ENCODE data around the gene TMEFF1.

TMEFF1 gene

DNA sequence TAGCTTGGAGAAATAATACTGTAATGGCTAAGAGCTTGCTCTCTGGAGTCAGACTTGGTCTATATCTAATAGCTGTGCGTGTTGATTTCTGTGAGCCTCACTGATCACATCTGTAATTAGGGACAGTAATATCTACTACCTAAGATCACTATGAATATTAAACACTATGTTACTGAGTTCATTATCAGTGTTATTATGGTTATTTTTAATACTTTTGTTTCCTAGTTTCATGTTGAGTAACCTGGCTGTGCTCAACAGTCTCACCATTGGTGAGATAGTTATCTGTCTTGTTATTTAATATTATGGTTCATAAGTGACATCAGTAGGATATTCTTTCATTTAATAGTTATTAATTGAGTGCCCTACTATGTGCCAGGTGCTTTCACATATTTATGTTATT, 82.5 kb downstream of the TMEFF1 start:
- no peak overlapping the region for H3K4me3 Mint-ChIP-seq
- H3K27me3 Mint-ChIP-seq, result no peaks in the 10 kb centered on the region
- no peaks in the 10 kb centered on the region for H3K36me3 Mint-ChIP-seq
- no peak overlapping the region for H3K27ac Mint-ChIP-seq
- H3K4me1 Mint-ChIP-seq (ENCODE audit: low read depth), result no peaks in the 10 kb centered on the region
- H3K9me3 Mint-ChIP-seq (ENCODE audit: low read depth), result no peaks in the 10 kb centered on the region

GRCh38 chr9:100557053-100557452, 84.1 kb downstream of the TMEFF1 start:
- H3K4me3 Mint-ChIP-seq, result no peak overlapping the region
- H3K36me3 Mint-ChIP-seq, result no peaks in the 10 kb centered on the region
- no peaks in the 10 kb centered on the region for H3K9me3 Mint-ChIP-seq (ENCODE audit: low read depth)
- H3K27ac Mint-ChIP-seq, result no peak overlapping the region
- H3K4me1 Mint-ChIP-seq (ENCODE audit: low read depth), result no peaks in the 10 kb centered on the region
- H3K27me3 Mint-ChIP-seq, result no peaks in the 10 kb centered on the region

DNA sequence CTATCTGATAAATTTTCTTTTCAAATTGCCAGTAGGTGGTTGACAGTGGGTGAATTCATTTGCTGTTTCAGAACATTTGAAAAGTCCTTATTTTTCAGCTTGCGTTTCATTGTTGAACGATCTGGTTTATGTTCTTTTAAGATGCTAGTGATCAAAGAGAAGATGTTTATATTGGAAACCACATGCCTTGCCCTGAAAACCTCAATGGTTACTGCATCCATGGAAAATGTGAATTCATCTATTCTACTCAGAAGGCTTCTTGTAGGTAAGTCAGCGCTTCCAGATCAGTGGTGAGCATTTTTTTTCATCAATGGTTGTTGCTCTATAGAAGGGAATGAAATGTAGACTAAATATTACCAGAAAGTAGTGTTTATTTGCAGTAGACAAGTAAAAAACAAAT, 88.3 kb downstream of the TMEFF1 start:
- Mint-ChIP-seq H3K9me3 (ENCODE audit: low read depth) (no peaks in the 10 kb centered on the region), H3K27me3 (no peaks in the 10 kb centered on the region), H3K27ac (no peak overlapping the region), H3K4me3 (no peak overlapping the region), H3K36me3 (no peaks in the 10 kb centered on the region), H3K4me1 (ENCODE audit: low read depth) (no peaks in the 10 kb centered on the region)

DNA sequence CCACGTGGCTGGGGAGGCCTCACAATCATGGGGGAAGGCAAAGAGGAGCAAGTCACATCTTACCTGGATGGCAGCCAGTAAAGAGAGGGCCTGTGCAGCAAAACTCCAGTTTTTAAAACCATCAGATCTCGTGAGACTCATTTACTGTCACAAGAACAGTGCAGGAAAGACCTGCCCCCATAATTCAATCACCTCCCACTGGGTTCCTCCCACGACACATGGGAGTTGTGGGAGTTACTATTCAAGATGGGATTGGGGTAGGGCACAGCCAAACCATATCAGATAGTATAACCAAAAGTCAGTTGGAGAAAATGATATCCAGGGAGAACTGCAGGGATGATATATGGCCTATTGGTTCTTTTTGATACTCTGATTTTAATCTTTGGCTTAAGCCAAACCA, 94.9 kb downstream of the TMEFF1 start:
- no peaks in the 10 kb centered on the region for H3K4me1 Mint-ChIP-seq (ENCODE audit: low read depth)
- H3K9me3 Mint-ChIP-seq (ENCODE audit: low read depth), result peaks cover 4% of the 10 kb centered on the region
- H3K4me3 Mint-ChIP-seq, result no peak overlapping the region
- peaks cover 8% of the 10 kb centered on the region for H3K36me3 Mint-ChIP-seq
- no peak overlapping the region for H3K27ac Mint-ChIP-seq
- no peaks in the 10 kb centered on the region for H3K27me3 Mint-ChIP-seq

DNA sequence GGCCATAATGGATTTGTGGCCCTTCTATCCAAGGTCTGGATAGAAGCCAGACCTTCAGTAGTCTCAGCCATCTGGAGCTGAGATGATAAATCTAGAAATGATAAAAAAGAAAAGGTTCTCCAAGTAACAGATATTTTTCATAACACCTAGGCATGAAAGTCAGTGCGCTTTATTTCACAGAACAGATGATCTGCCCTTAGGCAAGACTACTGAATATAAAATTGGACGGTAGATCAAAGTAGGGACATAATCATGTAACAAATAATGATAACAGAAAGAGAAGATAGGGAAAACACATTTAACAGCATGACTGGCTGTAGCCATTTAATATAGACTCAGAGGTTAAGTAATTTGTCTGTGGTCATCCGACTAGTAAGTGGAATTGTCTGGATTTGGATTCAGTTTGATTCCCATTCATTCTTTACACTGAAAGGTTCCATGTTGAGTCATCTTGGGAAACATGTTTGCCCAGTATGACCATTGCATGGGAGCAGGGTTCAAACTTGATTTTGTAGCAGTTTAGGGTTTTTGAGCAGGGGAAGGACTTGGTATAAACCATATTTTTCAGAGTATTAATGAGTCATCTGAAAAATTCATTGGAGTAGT, 100.8 kb downstream of the TMEFF1 start:
- no peak overlapping the region for H3K27ac Mint-ChIP-seq
- no peaks in the 10 kb centered on the region for H3K4me1 Mint-ChIP-seq (ENCODE audit: low read depth)

GRCh38 chr9:100575006-100575405, 102.1 kb downstream of the TMEFF1 start:
- H3K9me3 Mint-ChIP-seq (ENCODE audit: low read depth), result peaks cover 4% of the 10 kb centered on the region
- H3K27me3 Mint-ChIP-seq, result no peaks in the 10 kb centered on the region
- no peak overlapping the region for H3K4me3 Mint-ChIP-seq
- H3K4me1 Mint-ChIP-seq (ENCODE audit: low read depth), result no peaks in the 10 kb centered on the region
- H3K36me3 Mint-ChIP-seq, result peaks cover 8% of the 10 kb centered on the region
- no peak overlapping the region for H3K27ac Mint-ChIP-seq

More for the DNA sequence above, 100.8 kb downstream of the TMEFF1 start:
- Mint-ChIP-seq H3K36me3 (peaks cover 11% of the 10 kb centered on the region), H3K9me3 (ENCODE audit: low read depth) (peaks cover 4% of the 10 kb centered on the region), H3K4me3 (no peak overlapping the region), H3K27me3 (no peaks in the 10 kb centered on the region)

- Mint-ChIP-seq H3K9me3 (ENCODE audit: low read depth) (no peaks in the 10 kb centered on the region), H3K36me3 (peaks cover 3% of the 10 kb centered on the region), H3K4me1 (ENCODE audit: low read depth) (no peaks in the 10 kb centered on the region), H3K27me3 (no peaks in the 10 kb centered on the region), H3K27ac (no peak overlapping the region), H3K4me3 (no peak overlapping the region)
These were observed 102.9 kb downstream of the TMEFF1 start for GRCh38 chr9:100575765-100576386.

GRCh38 chr9:100577776-100578448, 105.0 kb downstream of the TMEFF1 start, which contains the start of gene CAVIN4:
CAVIN4 (plus strand) TSS chr9:100578079; CDS start chr9:100578144, 65 bp downstream.
- no peaks in the 10 kb centered on the region for H3K27me3 Mint-ChIP-seq
- peaks cover 3% of the 10 kb centered on the region for H3K36me3 Mint-ChIP-seq
- H3K4me1 Mint-ChIP-seq (ENCODE audit: low read depth), result no peaks in the 10 kb centered on the region
- no peaks in the 10 kb centered on the region for H3K9me3 Mint-ChIP-seq (ENCODE audit: low read depth)
- H3K4me3 Mint-ChIP-seq, result no peak within 1 kb of the TSS
- H3K27ac Mint-ChIP-seq, result no peak within 1 kb of the TSS

GRCh38 chr9:100578610-100579009, 105.7 kb downstream of the TMEFF1 start:
- Mint-ChIP-seq H3K9me3 (ENCODE audit: low read depth) (no peaks in the 10 kb centered on the region), H3K27me3 (no peaks in the 10 kb centered on the region), H3K27ac (no peak overlapping the region), H3K36me3 (peaks cover 3% of the 10 kb centered on the region), H3K4me1 (ENCODE audit: low read depth) (no peaks in the 10 kb centered on the region), H3K4me3 (no peak overlapping the region)

DNA sequence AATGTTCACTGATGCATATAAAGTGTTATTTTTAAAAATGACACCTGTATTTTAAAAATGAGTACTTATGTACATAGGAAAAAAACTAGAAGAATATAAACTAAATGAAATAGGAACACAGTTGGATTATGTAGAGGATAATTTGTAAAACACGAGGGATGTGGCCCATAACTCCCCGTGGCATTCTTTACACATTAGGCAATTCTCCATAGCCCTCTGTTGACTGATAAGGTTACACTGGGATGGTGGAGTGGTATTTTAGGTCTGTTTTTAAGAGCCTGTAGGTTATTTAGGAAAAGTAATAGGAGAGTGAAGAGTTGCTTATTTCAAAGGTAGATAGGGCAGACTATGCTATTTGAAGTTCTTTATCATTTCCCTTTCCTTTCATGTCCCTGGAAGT, 106.7 kb downstream of the TMEFF1 start:
- Mint-ChIP-seq H3K27me3 (no peaks in the 10 kb centered on the region), H3K4me3 (no peak overlapping the region), H3K27ac (no peak overlapping the region), H3K36me3 (no peaks in the 10 kb centered on the region), H3K9me3 (ENCODE audit: low read depth) (no peaks in the 10 kb centered on the region), H3K4me1 (ENCODE audit: low read depth) (no peaks in the 10 kb centered on the region)

DNA sequence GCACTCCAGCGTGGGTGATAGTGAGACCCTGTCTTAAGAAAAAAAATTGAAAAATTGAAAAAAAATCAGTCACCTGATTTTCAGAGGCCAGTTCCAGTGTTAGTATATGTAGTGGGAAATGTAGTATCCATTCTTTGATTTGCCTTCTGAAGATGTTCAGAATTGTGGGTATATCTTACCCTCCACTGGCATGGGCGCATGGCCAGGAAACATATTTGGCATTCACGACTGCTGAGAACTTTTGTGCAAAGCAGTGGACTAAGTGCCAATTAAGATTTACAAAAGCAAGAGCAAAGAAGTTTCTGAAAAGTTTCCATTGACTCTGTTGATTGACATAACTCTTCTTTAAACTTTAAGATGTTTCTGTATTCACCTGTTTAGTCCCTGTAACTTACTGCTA, 107.3 kb downstream of the TMEFF1 start:
- Mint-ChIP-seq H3K9me3 (ENCODE audit: low read depth) (no peaks in the 10 kb centered on the region), H3K27me3 (no peaks in the 10 kb centered on the region), H3K36me3 (no peaks in the 10 kb centered on the region), H3K4me3 (no peak overlapping the region), H3K4me1 (ENCODE audit: low read depth) (no peaks in the 10 kb centered on the region), H3K27ac (no peak overlapping the region)

DNA sequence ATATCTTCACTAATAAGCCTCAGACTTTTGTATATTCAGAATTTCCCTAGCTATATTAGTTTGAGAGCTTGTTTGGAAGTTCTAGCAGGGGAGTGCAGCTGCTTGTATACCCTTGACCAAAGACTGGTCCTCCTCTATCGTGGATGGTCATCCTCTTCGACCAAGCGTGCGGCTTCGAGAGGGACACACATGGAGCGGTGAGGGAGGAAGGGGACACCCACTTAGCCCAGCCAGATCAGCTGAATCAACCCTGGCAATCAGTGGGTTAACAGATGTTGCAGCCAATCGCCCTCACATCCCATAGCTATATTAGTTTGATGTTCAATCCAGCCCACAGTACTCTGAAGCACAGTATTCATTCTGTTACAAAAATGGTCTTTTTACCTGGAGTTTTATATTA, 108.1 kb downstream of the TMEFF1 start:
- no peak overlapping the region for H3K27ac Mint-ChIP-seq
- no peaks in the 10 kb centered on the region for H3K36me3 Mint-ChIP-seq
- no peaks in the 10 kb centered on the region for H3K27me3 Mint-ChIP-seq
- H3K4me3 Mint-ChIP-seq, result no peak overlapping the region
- no peaks in the 10 kb centered on the region for H3K9me3 Mint-ChIP-seq (ENCODE audit: low read depth)
- H3K4me1 Mint-ChIP-seq (ENCODE audit: low read depth), result no peaks in the 10 kb centered on the region

DNA sequence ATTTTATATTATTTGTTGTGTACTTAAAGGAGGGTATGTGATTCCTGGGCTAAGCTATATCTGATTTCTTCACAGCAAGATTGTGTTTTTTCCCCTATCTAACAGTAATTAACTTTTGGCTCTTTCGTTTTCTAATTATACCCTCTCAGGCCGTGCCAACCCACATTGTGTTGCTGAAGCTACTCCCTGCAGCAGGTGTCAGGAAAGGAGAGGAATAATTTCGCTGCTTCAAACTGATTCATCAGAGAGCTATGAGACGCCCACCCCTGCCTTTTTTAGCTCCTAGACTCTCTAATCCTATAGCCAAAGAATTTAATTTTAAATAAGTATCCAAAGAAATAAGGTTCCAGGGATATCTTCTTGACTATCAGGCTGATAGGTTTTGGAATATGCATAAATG, 108.7 kb downstream of the TMEFF1 start:
- no peak overlapping the region for H3K27ac Mint-ChIP-seq
- no peaks in the 10 kb centered on the region for H3K36me3 Mint-ChIP-seq
- no peak overlapping the region for H3K4me3 Mint-ChIP-seq
- H3K4me1 Mint-ChIP-seq (ENCODE audit: low read depth), result no peaks in the 10 kb centered on the region
- no peaks in the 10 kb centered on the region for H3K27me3 Mint-ChIP-seq
- no peaks in the 10 kb centered on the region for H3K9me3 Mint-ChIP-seq (ENCODE audit: low read depth)

DNA sequence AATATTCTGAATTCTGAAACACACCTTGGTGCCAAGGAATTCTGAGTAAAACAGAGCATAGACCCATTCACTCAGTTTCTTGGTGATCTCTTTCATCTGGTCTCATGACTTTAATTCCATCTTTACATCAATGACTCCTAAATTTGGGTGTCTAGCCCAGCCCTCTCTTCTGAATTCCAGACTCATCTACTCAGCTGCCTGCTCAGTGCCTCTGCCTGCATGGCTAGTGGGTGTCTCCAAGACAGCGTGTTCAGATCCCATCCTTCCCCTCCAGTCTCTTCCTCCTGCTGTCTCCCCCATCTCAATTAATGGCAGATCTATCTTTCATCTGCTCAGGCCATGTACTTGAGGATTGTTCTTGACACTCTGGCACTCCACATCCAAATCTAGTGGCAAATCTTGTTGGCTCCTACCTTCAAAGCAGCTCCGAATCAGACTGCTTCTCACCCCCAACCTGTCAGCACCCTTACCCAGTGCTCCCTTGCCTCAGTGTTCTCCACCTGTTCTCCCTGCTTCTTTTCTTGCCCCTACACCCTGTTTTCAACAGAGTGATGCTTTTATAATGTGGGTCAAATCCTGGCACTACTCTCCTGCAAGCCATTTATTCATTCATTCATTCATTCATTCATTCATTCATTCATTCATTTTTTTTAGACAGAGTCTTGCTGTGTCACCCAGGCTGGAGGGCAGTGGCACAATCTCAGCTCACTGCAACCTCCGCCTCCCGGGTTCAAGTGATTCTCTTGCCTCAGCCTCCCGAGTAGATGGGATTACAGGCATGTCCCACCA, 110.3 kb downstream of the TMEFF1 start:
- Mint-ChIP-seq H3K4me3 (no peak overlapping the region), H3K27ac (no peak overlapping the region), H3K27me3 (no peaks in the 10 kb centered on the region), H3K4me1 (ENCODE audit: low read depth) (no peaks in the 10 kb centered on the region), H3K36me3 (no peaks in the 10 kb centered on the region), H3K9me3 (ENCODE audit: low read depth) (no peaks in the 10 kb centered on the region)

GRCh38 chr9:100584951-100585350, 112.0 kb downstream of the TMEFF1 start:
- H3K9me3 Mint-ChIP-seq (ENCODE audit: low read depth), result no peaks in the 10 kb centered on the region
- no peaks in the 10 kb centered on the region for H3K36me3 Mint-ChIP-seq
- H3K27ac Mint-ChIP-seq, result no peak overlapping the region
- H3K27me3 Mint-ChIP-seq, result no peaks in the 10 kb centered on the region
- no peaks in the 10 kb centered on the region for H3K4me1 Mint-ChIP-seq (ENCODE audit: low read depth)
- no peak overlapping the region for H3K4me3 Mint-ChIP-seq
